ENCODE measurements around the gene SLC2A13. TPM values are rescaled to one million over a fixed set of nuclear protein-coding genes. Genes with fewer than 3 reads are reported as not detected.

The SLC2A13 gene
- total and polyA plus RNA-seq, 4 donors: 1.9 to 20.2 (median 6.9) TPM

GRCh38 chr12:40093512-40093911 lies 12.4 kb downstream of the SLC2A13 start:
- no peaks in the 10 kb centered on the region for H3K27me3 ChIP-seq (ENCODE audit: control insufficient read depth in 4 of 4, insufficient read depth in 4 of 4, low read length in 3 of 4)

GRCh38 chr12:40086471-40086870 lies 19.4 kb downstream of the SLC2A13 start:
- no peak for DNase-seq (ENCODE audit: low spot score)
- no peaks in the 10 kb centered on the region for H3K9me3 ChIP-seq (ENCODE audit: control insufficient read depth in 4 of 4, low read length in 3 of 4)

More at GRCh38 chr12:40093512-40093911, 12.4 kb downstream of the SLC2A13 start:
- Histone ChIP-seq H3K36me3 (ENCODE audit: control insufficient read depth in 4 of 4, insufficient read depth in 3 of 4, low read depth in 1 of 4, low read length in 3 of 4) (no peaks in the 10 kb centered on the region), H3K4me3 (ENCODE audit: low read depth in 1 of 3, low read length in 3 of 3) (no peak overlapping the region), H3K27ac (ENCODE audit: low read depth in 1 of 2, low read length in 2 of 2) (no peak overlapping the region), H3K4me1 (ENCODE audit: control insufficient read depth in 4 of 4, insufficient read depth in 4 of 4, low read length in 3 of 4) (no peaks in the 10 kb centered on the region), H3K9ac (ENCODE audit: low read depth in 1 of 2, low read length in 2 of 2) (no peak overlapping the region), H3K9me3 (ENCODE audit: control insufficient read depth in 4 of 4, low read length in 3 of 4) (no peaks in the 10 kb centered on the region)
- 92% methylated on average over 4 of the region's 4 CpGs for WGBS
- no peak for DNase-seq (ENCODE audit: low spot score)
- TF ChIP-seq JUND (IDR thresholded peaks at IDR 0.05) (no peak), EGR1 (IDR thresholded peaks at IDR 0.05; ENCODE audit: low read depth in 2 of 2) (no peak)

GRCh38 chr12:40078266-40078665 lies 27.6 kb downstream of the SLC2A13 start:
- no peak for DNase-seq (ENCODE audit: low spot score)
- Histone ChIP-seq H3K9me3 (ENCODE audit: control insufficient read depth in 4 of 4, low read length in 3 of 4) (no peaks in the 10 kb centered on the region), H3K9ac (ENCODE audit: low read depth in 1 of 2, low read length in 2 of 2) (no peak overlapping the region), H3K36me3 (ENCODE audit: control insufficient read depth in 4 of 4, insufficient read depth in 3 of 4, low read depth in 1 of 4, low read length in 3 of 4) (no peaks in the 10 kb centered on the region), H3K27ac (ENCODE audit: low read depth in 1 of 2, low read length in 2 of 2) (no peak overlapping the region), H3K4me3 (ENCODE audit: low read depth in 1 of 3, low read length in 3 of 3) (no peak overlapping the region), H3K4me1 (ENCODE audit: control insufficient read depth in 4 of 4, insufficient read depth in 4 of 4, low read length in 3 of 4) (no peaks in the 10 kb centered on the region), H3K27me3 (ENCODE audit: control insufficient read depth in 4 of 4, insufficient read depth in 4 of 4, low read length in 3 of 4) (no peaks in the 10 kb centered on the region)
- no peak for TF ChIP-seq HNF4G (IDR thresholded peaks at IDR 0.05)
- 95% methylated on average over 2 of the region's 2 CpGs for WGBS

More at GRCh38 chr12:40086471-40086870, 19.4 kb downstream of the SLC2A13 start:
- 97% methylated on average over 4 of the region's 4 CpGs for WGBS
- H3K9ac ChIP-seq (ENCODE audit: low read depth in 1 of 2, low read length in 2 of 2): no peak overlapping the region
- no peaks in the 10 kb centered on the region for H3K4me1 ChIP-seq (ENCODE audit: control insufficient read depth in 4 of 4, insufficient read depth in 4 of 4, low read length in 3 of 4)
- TF ChIP-seq FOXA1 (IDR thresholded peaks at IDR 0.05): no peak
- TF ChIP-seq MAX (IDR thresholded peaks at IDR 0.05): no peak
- TF ChIP-seq HNF4A (conservative IDR thresholded peaks at IDR 0.05): no peak
- TF ChIP-seq YY1 (IDR thresholded peaks at IDR 0.05): no peak
- no peak for TF ChIP-seq NR2F2 (IDR thresholded peaks at IDR 0.05)
- TF ChIP-seq REST (IDR thresholded peaks at IDR 0.05): no peak
- TF ChIP-seq ATF3 (IDR thresholded peaks at IDR 0.05): no peak
- TF ChIP-seq JUND (IDR thresholded peaks at IDR 0.05): no peak
- no peak for TF ChIP-seq FOXA2 (IDR thresholded peaks at IDR 0.05)
- TF ChIP-seq HNF4G (IDR thresholded peaks at IDR 0.05): no peak
- TF ChIP-seq GABPA (IDR thresholded peaks at IDR 0.05 in 1 of 2, conservative IDR thresholded peaks at IDR 0.05 in 1 of 2): no peak
- TF ChIP-seq RXRA (IDR thresholded peaks at IDR 0.05): no peak
- no peak overlapping the region for H3K4me3 ChIP-seq (ENCODE audit: low read depth in 1 of 3, low read length in 3 of 3)
- no peak overlapping the region for H3K27ac ChIP-seq (ENCODE audit: low read depth in 1 of 2, low read length in 2 of 2)
- H3K36me3 ChIP-seq (ENCODE audit: control insufficient read depth in 4 of 4, insufficient read depth in 3 of 4, low read depth in 1 of 4, low read length in 3 of 4): peaks cover 0 to 5% (median 0%) of the 10 kb centered on the region in 4 donors
- H3K27me3 ChIP-seq (ENCODE audit: control insufficient read depth in 4 of 4, insufficient read depth in 4 of 4, low read length in 3 of 4): no peaks in the 10 kb centered on the region
